IPS-15b (cell line): ENCODE data around the gene MRPL51.
"Not testable (repeated sequence)": the region's sequence is repeated elsewhere in the genome, so short reads cannot be mapped to it uniquely, and the experiment has no call there.

Experiments used
- H3K27me3 ChIP-seq: one replicate; pipeline ENCODE4 v1.6.1; 2013; ENCODE audit warnings: low read length; ENCODE audit not compliant: control insufficient read depth, insufficient read depth
- H3K36me3 ChIP-seq: one replicate; pipeline ENCODE4 v1.6.1; 2013; ENCODE audit warnings: low read length; ENCODE audit not compliant: control insufficient read depth, insufficient read depth
- H3K4me1 ChIP-seq: one replicate; pipeline ENCODE4 v1.6.1; 2013; ENCODE audit warnings: mild to moderate bottlenecking, low read length; ENCODE audit not compliant: control insufficient read depth, insufficient read depth
- H3K4me3 ChIP-seq: one replicate; pipeline ENCODE4 v1.5.1; 2013; ENCODE audit warnings: low read depth, low read length
- H3K9ac ChIP-seq: one replicate; pipeline ENCODE4 v1.6.1; 2013; ENCODE audit warnings: low read depth, mild to moderate bottlenecking, low read length
- H3K9me3 ChIP-seq: one replicate; pipeline ENCODE4 v1.6.1; 2013; ENCODE audit warnings: mild to moderate bottlenecking, low read length; ENCODE audit not compliant: control insufficient read depth, insufficient read depth

MRPL51 gene

DNA sequence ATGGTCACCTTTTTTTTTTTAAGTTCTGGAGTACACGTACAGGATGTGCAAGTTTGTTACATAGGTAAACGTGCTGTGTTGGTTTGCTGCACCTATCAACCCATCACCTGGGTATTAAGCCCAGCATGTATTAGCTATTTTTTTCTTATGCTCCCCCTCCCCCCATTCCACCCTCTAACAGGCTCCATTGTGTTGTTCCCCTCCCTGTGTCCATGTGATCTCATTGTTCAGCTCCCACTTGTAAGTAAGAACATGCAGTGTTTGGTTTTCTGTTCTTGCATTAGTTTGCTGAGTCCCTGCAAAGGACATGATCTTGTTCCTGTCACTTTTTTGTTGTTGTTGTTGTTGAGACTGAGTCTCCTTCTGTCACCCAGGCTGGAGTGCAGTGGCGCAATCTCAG lies 4.2 kb upstream of the MRPL51 start:
- H3K4me3 ChIP-seq, H3K27me3 ChIP-seq, H3K4me1 ChIP-seq, H3K9ac ChIP-seq, H3K9me3 ChIP-seq: not testable (repeated sequence)
- peaks cover 27% of the 10 kb centered on the region for H3K36me3 ChIP-seq

DNA sequence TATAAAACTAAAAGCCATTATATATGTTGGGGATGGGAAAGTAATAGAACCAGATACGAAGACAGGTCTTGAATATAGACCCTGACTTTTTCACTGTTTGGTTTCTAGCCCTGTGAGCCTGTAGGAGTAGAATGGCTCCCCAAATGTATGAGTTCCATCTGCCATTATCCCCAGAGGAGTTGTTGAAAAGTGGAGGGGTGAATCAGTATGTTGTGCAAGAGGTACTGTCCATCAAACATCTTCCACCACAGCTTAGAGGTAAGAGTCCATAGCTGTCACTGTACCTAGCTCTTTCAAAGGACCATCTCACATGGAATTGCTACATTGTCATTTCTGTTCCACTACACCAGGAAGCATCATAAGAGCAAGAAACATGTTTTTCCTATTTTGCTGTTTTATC lies 1.9 kb upstream of the MRPL51 start:
- H3K27me3 ChIP-seq: no peaks in the 10 kb centered on the region
- no peaks in the 10 kb centered on the region for H3K9me3 ChIP-seq
- H3K36me3 ChIP-seq: peaks cover 36% of the 10 kb centered on the region
- H3K4me3 ChIP-seq: peak overlapping the region; percentile 94
- H3K9ac ChIP-seq: peak overlapping the region; percentile 26
- H3K4me1 ChIP-seq: peaks cover 7% of the 10 kb centered on the region

DNA sequence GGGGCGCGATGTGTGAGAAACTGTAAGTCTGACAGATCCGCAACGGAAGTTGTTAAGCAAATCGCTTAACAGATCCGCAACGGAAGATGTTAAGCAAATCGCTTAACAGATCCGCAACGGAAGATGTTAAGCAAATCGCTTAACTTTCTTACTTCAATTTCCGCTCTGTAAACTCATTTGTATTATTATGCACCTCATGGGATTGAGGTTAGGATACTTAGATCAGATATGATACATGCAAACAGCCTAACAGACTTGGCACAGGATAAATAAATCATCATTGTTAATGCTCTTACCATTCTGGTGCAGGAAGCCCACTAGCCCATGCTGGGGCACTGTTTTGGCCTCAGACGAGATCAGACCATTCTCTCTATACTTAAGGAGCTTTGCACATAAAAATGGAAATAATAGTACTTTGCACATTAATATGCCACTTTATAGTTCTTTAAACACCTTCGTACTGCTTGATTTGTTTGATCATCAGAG lies 1.2 kb upstream of the MRPL51 start:
- Histone ChIP-seq H3K27me3 (no peaks in the 10 kb centered on the region), H3K36me3 (peaks cover 33% of the 10 kb centered on the region), H3K4me3 (peak overlapping the region; percentile 94), H3K4me1 (peaks cover 7% of the 10 kb centered on the region), H3K9ac (peak overlapping the region; percentile 79), H3K9me3 (no peaks in the 10 kb centered on the region)

DNA sequence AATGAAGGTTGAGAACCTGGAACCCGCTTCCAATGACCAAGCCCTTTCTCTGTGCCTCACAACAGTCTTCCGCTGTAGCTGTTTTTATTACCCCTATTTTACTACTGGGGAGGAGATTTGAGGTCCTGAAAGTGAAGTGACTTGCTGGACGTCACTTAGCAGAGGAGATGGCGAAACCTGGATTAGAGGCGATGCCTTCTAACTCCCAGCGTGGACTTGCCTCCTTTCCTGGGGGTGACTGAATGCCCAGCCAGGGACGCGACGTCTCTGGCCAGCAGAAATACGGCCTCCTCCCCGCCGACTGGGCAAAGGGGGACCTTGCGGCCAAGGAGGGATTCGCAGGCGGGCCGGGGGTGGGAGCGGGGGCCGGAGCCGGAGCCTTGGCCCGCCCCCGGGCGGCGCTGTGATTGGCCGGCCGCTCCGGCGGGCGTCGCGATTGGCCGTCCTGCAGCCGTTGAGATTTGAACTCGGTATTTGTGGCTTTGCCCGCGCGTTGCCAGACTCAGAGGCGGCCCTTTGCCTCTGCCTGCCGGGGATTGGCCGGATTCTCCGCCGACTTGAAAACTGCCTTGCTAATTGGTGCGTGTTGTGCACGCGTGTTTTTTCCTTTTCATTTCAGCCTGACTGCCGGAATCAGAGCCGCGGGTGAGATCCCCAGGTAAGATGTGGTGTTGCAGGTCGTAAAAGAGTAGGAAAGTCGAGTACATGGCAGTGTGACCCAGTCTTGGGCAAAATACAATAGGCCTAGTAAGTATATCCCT lies 615 bp upstream of the MRPL51 start, which contains the start of gene NCAPD2:
Gene NCAPD2 (plus strand): TSS at position 606 of the 761 bp plus-strand sequence. CDS start 997 bp downstream, outside the sequence.
- H3K9me3 ChIP-seq: no peaks in the 10 kb centered on the region
- H3K9ac ChIP-seq: peak within 1 kb of the TSS; percentile 86
- H3K4me1 ChIP-seq: peaks cover 7% of the 10 kb centered on the region
- peak within 1 kb of the TSS; percentile 94 for H3K4me3 ChIP-seq
- H3K36me3 ChIP-seq: peaks cover 29% of the 10 kb centered on the region
- H3K27me3 ChIP-seq: no peaks in the 10 kb centered on the region

DNA sequence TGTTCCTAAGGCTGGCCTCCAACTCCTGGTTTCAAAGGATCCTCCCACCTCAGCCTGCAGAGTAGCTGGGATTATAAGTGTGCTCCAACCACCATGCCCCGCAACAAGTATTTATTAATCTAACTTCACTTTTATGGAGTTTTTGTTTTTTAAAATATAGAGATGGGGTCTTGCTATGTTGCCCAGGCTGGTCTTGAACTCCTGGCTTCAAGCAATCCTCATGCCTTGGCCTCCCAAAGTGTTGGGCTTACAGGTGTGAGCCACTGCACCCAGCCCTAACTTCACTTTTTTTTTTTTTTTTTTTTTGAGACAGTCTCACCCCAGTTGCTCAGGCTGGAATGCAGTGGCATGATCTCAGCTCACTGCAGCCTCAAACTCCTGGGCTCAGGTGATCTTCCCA lies 2.4 kb downstream of the MRPL51 start:
- H3K4me3 ChIP-seq, H3K9me3 ChIP-seq, H3K9ac ChIP-seq, H3K27me3 ChIP-seq, H3K4me1 ChIP-seq: not testable (repeated sequence)
- peaks cover 16% of the 10 kb centered on the region for H3K36me3 ChIP-seq

DNA sequence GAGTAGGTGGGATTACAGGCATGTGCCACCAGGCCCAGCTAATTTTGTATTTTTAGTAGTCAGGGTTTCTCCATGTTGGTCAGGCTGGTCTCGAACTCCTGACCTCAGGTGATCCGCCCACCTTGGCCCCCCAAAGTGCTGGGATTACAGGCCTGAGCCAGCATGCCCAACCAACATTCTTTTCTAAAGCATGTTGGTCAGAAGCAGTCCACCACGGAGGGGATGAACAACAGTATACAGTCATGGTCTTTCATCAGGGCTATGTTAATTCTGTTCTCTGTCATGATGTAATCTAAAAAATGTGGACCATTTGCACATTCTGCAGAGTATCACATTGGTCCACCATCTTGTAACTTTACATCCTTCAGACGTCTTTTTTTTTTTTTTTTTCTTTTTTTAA lies 3.6 kb downstream of the MRPL51 start:
- Histone ChIP-seq H3K9me3 (no peaks in the 10 kb centered on the region), H3K4me1 (no peaks in the 10 kb centered on the region), H3K27me3 (no peaks in the 10 kb centered on the region), H3K9ac (no peak overlapping the region), H3K36me3 (peaks cover 10% of the 10 kb centered on the region), H3K4me3 (no peak overlapping the region)

DNA sequence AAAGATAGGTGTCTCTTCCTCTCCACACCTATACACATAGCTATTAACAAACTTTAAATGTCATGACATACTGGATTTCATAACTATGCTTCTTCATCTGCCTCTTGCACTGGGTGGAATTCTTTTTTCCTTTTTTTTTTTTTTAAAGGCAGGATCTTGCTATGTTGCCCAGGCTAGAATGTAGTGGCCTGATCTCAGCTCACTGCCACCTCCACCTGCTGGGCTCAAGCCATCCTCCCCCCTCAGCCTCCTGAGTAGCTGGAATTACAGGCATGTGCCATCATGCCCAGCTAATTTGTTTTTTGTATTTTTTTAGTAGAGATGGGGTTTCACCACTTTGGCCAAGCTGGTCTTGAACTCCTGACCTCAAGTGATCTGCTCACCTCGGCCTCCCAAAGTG lies 4.8 kb downstream of the MRPL51 start:
- H3K9ac ChIP-seq: no peak overlapping the region
- H3K9me3 ChIP-seq: no peaks in the 10 kb centered on the region
- H3K27me3 ChIP-seq: no peaks in the 10 kb centered on the region
- H3K36me3 ChIP-seq: peaks cover 10% of the 10 kb centered on the region
- H3K4me1 ChIP-seq: no peaks in the 10 kb centered on the region
- no peak overlapping the region for H3K4me3 ChIP-seq

DNA sequence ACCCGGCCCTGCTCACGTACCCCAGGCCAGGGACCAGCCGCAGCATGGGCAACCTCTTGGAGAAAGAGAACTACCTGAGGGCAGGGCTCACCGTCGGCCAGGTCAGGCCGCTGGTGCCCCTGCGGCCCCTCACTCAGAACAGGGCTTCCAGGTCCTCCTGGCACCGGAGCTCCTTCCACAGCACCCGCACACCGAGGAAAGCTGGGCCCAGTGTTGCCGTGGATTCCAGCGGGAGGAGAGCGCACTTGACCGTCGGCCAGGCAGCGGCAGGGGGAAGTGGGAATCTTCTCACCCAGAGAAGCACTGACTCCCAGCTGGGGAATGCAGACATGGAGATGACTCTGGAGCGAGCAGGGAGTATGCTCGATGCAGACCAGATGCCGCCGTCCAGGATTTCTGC lies 14.6 kb downstream of the MRPL51 start:
- Histone ChIP-seq H3K9me3 (no peaks in the 10 kb centered on the region), H3K36me3 (no peaks in the 10 kb centered on the region), H3K27me3 (peaks cover 4% of the 10 kb centered on the region), H3K4me1 (no peaks in the 10 kb centered on the region), H3K9ac (no peak overlapping the region), H3K4me3 (no peak overlapping the region)

DNA sequence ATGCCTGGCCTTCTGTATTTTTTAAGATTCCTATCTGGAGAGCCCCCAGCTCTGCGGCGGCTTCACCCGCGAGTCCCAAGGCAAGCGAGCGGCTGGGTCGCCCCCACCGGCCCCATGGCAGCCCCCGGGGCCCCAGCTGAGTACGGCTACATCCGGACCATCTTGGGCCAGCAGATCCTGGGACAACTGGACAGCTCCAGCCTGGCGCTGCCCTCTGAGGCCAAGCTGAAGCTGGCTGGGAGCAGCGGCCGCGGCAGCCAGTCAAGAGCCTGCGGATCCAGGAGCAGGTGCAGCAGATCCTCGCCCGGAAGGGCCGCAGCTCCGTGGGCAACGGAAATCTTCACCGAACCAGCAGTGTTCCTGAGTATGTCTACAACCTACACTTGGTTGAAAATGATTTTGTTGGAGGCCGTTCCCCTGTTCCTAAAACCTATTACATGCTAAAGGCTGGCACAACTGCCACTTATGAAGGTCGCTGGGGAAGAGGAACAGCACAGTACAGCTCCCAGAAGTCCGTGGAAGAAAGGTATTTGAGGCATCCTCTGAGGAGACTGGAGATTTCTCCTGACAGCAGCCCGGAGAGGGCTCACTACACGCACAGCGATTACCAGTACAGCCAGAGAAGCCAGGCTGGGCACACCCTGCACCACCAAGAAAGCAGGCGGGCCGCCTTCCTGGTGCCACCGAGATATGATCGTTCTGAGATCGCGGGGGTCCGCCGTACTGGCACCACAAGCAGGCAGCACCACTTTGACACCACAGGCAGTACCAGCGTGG lies 15.3 kb downstream of the MRPL51 start:
- H3K36me3 ChIP-seq, H3K9me3 ChIP-seq, H3K4me1 ChIP-seq, H3K4me3 ChIP-seq, H3K9ac ChIP-seq, H3K27me3 ChIP-seq: not testable (repeated sequence)

DNA sequence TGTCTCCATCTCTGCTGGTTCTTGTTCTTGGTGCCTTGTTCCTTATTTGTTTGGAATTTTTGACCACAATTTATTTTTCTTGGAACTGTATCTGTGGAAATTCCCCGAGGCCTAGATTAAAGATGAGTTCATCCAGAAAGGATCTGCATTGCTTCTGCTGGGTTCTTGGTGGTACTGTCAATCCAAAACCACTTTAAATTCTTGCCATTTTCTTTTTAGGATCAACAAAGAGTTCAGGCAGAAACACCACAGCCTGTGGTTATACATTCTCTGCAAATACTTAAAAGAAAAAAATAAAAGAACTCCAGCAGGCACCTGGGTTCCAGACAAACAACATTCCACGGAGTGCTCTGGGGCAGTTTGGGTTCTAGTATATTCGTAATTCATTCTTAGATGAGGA lies 16.6 kb downstream of the MRPL51 start:
- H3K9ac ChIP-seq: no peak overlapping the region
- no peaks in the 10 kb centered on the region for H3K9me3 ChIP-seq
- H3K4me3 ChIP-seq: no peak overlapping the region
- H3K27me3 ChIP-seq: peaks cover 9% of the 10 kb centered on the region
- no peaks in the 10 kb centered on the region for H3K4me1 ChIP-seq
- H3K36me3 ChIP-seq: no peaks in the 10 kb centered on the region

DNA sequence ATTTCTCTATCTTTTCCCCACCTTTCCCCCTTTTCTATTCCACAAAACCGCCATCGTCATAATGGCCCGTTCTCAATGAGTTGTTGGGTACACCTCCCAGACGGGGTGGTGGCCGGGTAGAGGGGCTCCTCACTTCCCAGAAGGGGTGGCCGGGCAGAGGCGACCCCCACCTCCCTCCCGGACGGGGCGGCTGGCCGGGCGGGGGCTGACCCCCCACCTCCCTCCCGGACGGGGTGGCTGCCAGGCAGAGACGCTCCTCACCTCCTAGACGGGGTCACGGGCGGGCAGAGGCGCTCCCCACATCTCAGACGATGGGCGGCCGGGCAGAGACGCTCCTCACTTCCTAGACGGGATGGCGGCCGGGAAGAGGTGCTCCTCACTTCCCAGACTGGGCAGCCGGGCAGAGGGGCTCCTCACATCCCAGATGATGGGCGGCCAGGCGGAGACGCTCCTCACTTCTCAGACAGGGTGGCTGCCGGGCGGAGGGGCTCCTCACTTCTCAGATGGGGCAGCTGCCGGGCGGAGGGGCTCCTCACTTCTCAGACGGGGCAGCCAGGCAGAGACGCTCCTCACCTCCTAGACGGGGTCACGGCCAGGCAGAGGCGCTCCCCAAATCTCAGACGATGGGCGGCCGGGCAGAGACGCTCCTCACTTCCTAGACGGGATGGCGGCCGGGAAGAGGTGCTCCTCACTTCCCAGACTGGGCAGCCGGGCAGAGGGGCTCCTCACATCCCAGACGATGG lies 17.7 kb downstream of the MRPL51 start:
- H3K27me3 ChIP-seq, H3K36me3 ChIP-seq, H3K4me3 ChIP-seq, H3K9ac ChIP-seq, H3K9me3 ChIP-seq, H3K4me1 ChIP-seq: not testable (repeated sequence)
